CD14-positive monocyte (primary cell): ENCODE results near the gene ZNF318. TPM values are rescaled to one million over a fixed set of nuclear protein-coding genes. Genes with fewer than 3 reads are reported as not detected.
"Not testable (repeated sequence)": the region's sequence is repeated elsewhere in the genome, so short reads cannot be mapped to it uniquely, and the experiment has no call there.

Experiments
- DNase-seq, 3 donors: peaks; one replicate each; pipeline ENCODE4 v3.0.0-alpha.2; 2011 to 2022
- H2AFZ ChIP-seq: 2 replicates; pipeline ENCODE4 v1.6.0; 2012; ENCODE audit warnings: mild to moderate bottlenecking, low read depth, low read length, inconsistent platforms; ENCODE audit not compliant: insufficient read depth, poor library complexity, severe bottlenecking
- H3K27ac ChIP-seq, 2 donors: 1 replicate in 1 of 2; 2 replicates in 1 of 2; pipeline ENCODE4 v1.5.1; 2012 to 2013; ENCODE audit warnings: low read length in 2 of 2, control low read depth in 1 of 2, inconsistent platforms in 1 of 2, low read depth in 1 of 2, mild to moderate bottlenecking in 1 of 2
- H3K27me3 ChIP-seq, 2 donors: one replicate each; pipeline versions ENCODE4 v1.6.0 to v1.6.1; 2011 to 2013; ENCODE audit warnings: low read length in 2 of 2; ENCODE audit not compliant: control insufficient read depth in 2 of 2, insufficient read depth in 2 of 2
- H3K36me3 ChIP-seq, 2 donors: replicated peaks in 1 of 2; 1 replicate in 1 of 2; 2 replicates in 1 of 2; pipeline versions ENCODE4 v1.5.1 to v1.6.1; 2012 to 2013; ENCODE audit warnings: low read length in 2 of 2, control low read depth in 1 of 2, inconsistent platforms in 1 of 2, mild to moderate bottlenecking in 1 of 2; ENCODE audit not compliant: insufficient read depth in 2 of 2, control insufficient read depth in 1 of 2
- H3K4me1 ChIP-seq, 2 donors: 1 replicate in 1 of 2; 2 replicates in 1 of 2; pipeline versions ENCODE4 v1.5.1 to v1.6.1; 2012 to 2013; ENCODE audit warnings: low read length in 2 of 2, control low read depth in 1 of 2, inconsistent platforms in 1 of 2, mild to moderate bottlenecking in 1 of 2, moderate library complexity in 1 of 2; ENCODE audit not compliant: insufficient read depth in 2 of 2, control insufficient read depth in 1 of 2
- H3K4me2 ChIP-seq: replicated peaks from 2 replicates; pipeline ENCODE3; 2012; ENCODE audit warnings: low read length, moderate library complexity, mild to moderate bottlenecking; ENCODE audit not compliant: poor library complexity, severe bottlenecking; ENCODE audit errors: extremely low read depth
- H3K4me3 ChIP-seq, 3 experiments: fragments of 200-600 bp in 1 of 3; sonication (generic) in 1 of 3; replicated peaks in 1 of 3; 1 replicate in 2 of 3; 2 replicates in 1 of 3; pipeline ENCODE4 v1.5.1; 2011 to 2013; ENCODE audit warnings: low read length in 3 of 3, mild to moderate bottlenecking in 3 of 3, control low read depth in 2 of 3, low read depth in 2 of 3, inconsistent platforms in 1 of 3, moderate library complexity in 1 of 3
- H3K79me2 ChIP-seq: 2 replicates; pipeline ENCODE4 v1.6.0; 2012; ENCODE audit warnings: mild to moderate bottlenecking, control low read depth, inconsistent platforms, low read length, moderate library complexity; ENCODE audit not compliant: insufficient read depth
- H3K9ac ChIP-seq: 2 replicates; pipeline ENCODE4 v1.6.0; 2017; ENCODE audit warnings: low read length, mild to moderate bottlenecking; ENCODE audit not compliant: insufficient read depth, poor library complexity, severe bottlenecking
- H3K9me3 ChIP-seq, 2 donors: replicated peaks in 1 of 2; 1 replicate in 1 of 2; 2 replicates in 1 of 2; pipeline versions ENCODE4 v1.5.1 to v1.6.1; 2012 to 2013; ENCODE audit warnings: low read length in 2 of 2, control low read depth in 1 of 2; ENCODE audit not compliant: control insufficient read depth in 1 of 2, insufficient read depth in 1 of 2
- H4K20me1 ChIP-seq: 2 replicates; pipeline ENCODE4 v1.6.0; 2012; ENCODE audit warnings: mild to moderate bottlenecking, low read length, control low read depth, moderate library complexity; ENCODE audit not compliant: insufficient read depth
- H3K27ac Mint-ChIP-seq, 7 donors: one replicate each; pipeline ENCODE4 v1.8.0; 2020; ENCODE audit warnings: mild to moderate bottlenecking in 7 of 7, mixed read lengths in 7 of 7, moderate library complexity in 6 of 7, inconsistent platforms in 2 of 7
- H3K27me3 Mint-ChIP-seq, 3 donors: one replicate each; pipeline ENCODE4 v1.8.0; 2021 to 2022; ENCODE audit warnings: low read depth in 3 of 3, mild to moderate bottlenecking in 3 of 3, mixed read lengths in 3 of 3, moderate library complexity in 3 of 3, inconsistent platforms in 1 of 3
- H3K36me3 Mint-ChIP-seq, 2 donors: one replicate each; pipeline ENCODE4 v1.8.0; 2020; ENCODE audit warnings: mixed read lengths in 2 of 2, inconsistent platforms in 1 of 2, mild to moderate bottlenecking in 1 of 2
- H3K4me1 Mint-ChIP-seq: one replicate; pipeline ENCODE4 v1.8.0; 2020; ENCODE audit warnings: mild to moderate bottlenecking, mixed read lengths
- H3K4me3 Mint-ChIP-seq, 2 donors: one replicate each; pipeline ENCODE4 v1.8.0; 2020; ENCODE audit warnings: mild to moderate bottlenecking in 2 of 2, mixed read lengths in 2 of 2, moderate library complexity in 1 of 2
- H3K9me3 Mint-ChIP-seq, 7 donors: one replicate each; pipeline ENCODE4 v1.8.0; 2020 to 2022; ENCODE audit warnings: mixed read lengths in 7 of 7, mild to moderate bottlenecking in 6 of 7, moderate library complexity in 6 of 7, inconsistent platforms in 2 of 7
- CTCF ChIP-seq: fragments of 200-600 bp; IDR thresholded peaks from one replicate; pipeline ENCODE4 v1.8.0; 2022; ENCODE audit warnings: antibody characterized with exemption, mild to moderate bottlenecking
- WGBS: methylation state at CpG from one replicate; pipeline ENCODE4 v1.1.5; 2013; ENCODE audit warnings: missing lambda C conversion rate; ENCODE audit not compliant: insufficient coverage; 5-methylcytosine and 5-hydroxymethylcytosine counted together
- intact Hi-C, 2 donors: fragments of 100-400 bp; cut with micrococcal nuclease; formaldehyde crosslinking; loops; one replicate each; pipeline versions ENCODE4 v1.15.0 to v1.15.1; 2023
- polyA plus RNA-seq, 3 donors: library from polyadenylated mRNA; depleted of rRNA in 1 of 3; unstranded in 2 of 3; stranded (reverse) in 1 of 3; fragments of 300-500 nt in 2 of 3; fragments of >200 nt in 1 of 3; fragmentation: Illumina TruSeq in 2 of 3; gene quantifications; 1 replicate in 2 of 3; 2 replicates in 1 of 3; pipeline ENCODE4 v1.2.3, GENCODE V29; 2012 to 2021

ZNF318 gene
- polyA plus RNA-seq, 3 donors: 3.2 to 19.4 (median 3.6) TPM

GRCh38 chr6:43391440-43392031 is 22.1 kb upstream of the ZNF318 start:
- WGBS: no CpG with 5 or more reads among the region's 13 CpGs
- Histone ChIP-seq H3K9ac (no peak overlapping the region), H3K4me2 (peak overlapping the region; percentile 30), H3K4me3 (peak overlapping the region in 1 of 3 experiments; percentile 43), H3K4me1 (peaks cover 9 to 24% of the 10 kb centered on the region in 2 donors), H4K20me1 (no peaks in the 10 kb centered on the region), H3K79me2 (no peaks in the 10 kb centered on the region), H3K36me3 (no peaks in the 10 kb centered on the region), H3K27me3 (peaks cover 24 to 47% of the 10 kb centered on the region in 2 donors), H2AFZ (peak overlapping the region; percentile 72), H3K9me3 (no peaks in the 10 kb centered on the region), H3K27ac (no peak overlapping the region)
- Mint-ChIP-seq H3K36me3 (peaks cover 0 to 6% of the 10 kb centered on the region in 2 donors), H3K4me1 (peaks cover 32% of the 10 kb centered on the region), H3K27ac (peak overlapping the region in 2 of 7 donors; percentile 21 to 44), H3K9me3 (peaks cover 0 to 2% (median 0%) of the 10 kb centered on the region in 7 donors), H3K4me3 (peak overlapping the region; percentile 75 to 85), H3K27me3 (peaks cover 45 to 71% (median 60%) of the 10 kb centered on the region in 3 donors)
- intact Hi-C loops: loop anchor here in 1 of 2 donors (10.0 kb wide), 1 partner anchor 127 kb away; no protein-coding TSS in a partner anchor
- no peak for DNase-seq
- no peak for TF ChIP-seq CTCF

DNA sequence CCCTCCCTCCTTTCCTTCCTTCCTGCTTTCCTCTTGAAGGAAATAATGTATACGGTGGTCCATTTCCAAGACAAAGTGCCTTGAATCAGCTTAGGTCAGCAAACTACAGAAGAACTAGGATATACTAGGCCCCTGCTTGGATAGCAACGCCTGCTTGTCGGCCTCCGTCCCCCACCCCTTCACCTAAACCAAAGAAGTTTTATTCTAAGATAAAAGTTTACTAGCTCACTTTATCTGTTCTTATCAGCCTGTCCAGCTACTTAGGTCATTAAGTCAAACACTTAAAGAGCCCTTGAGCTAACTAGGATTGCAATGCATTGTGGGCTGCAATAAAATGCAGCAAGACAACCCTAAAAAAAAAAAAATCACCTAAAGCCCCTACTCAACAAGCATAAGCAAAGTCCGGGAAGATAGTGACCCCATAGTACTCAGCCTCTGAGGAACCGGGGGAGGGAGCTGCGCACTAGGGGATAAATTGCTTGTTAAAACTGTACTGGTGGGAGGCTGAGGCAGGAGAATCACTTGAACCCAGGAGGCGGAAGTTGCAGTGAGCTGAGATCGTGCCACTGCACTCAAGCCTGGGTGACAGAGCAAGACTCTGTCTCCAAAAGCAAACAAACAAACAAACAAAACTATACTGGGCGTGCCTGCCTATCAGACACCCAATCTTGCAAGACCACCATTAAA is 21.4 kb upstream of the ZNF318 start:
- not testable (repeated sequence) for H3K27ac ChIP-seq, H3K9me3 Mint-ChIP-seq, H3K9me3 ChIP-seq, H3K36me3 Mint-ChIP-seq, DNase-seq, H3K9ac ChIP-seq, H4K20me1 ChIP-seq, H3K36me3 ChIP-seq, H3K79me2 ChIP-seq
- H3K27ac Mint-ChIP-seq: peak overlapping the region in 1 of 7 donors; percentile 21
- peaks cover 9 to 24% of the 10 kb centered on the region in 2 donors for H3K4me1 ChIP-seq
- peaks cover 24 to 47% of the 10 kb centered on the region in 2 donors for H3K27me3 ChIP-seq
- WGBS: no CpG with 5 or more reads among the region's 10 CpGs
- intact Hi-C loops: loop anchor here in 1 of 2 donors (10.0 kb wide), 1 partner anchor 126 kb away; no protein-coding TSS in a partner anchor
- H3K4me1 Mint-ChIP-seq: peaks cover 31% of the 10 kb centered on the region
- peak overlapping the region in 1 of 3 experiments; percentile 43 for H3K4me3 ChIP-seq
- H3K4me2 ChIP-seq: peak overlapping the region; percentile 30
- peak overlapping the region; percentile 75 to 85 for H3K4me3 Mint-ChIP-seq
- peaks cover 47 to 76% (median 60%) of the 10 kb centered on the region in 3 donors for H3K27me3 Mint-ChIP-seq
- H2AFZ ChIP-seq: peak overlapping the region; percentile 72
